Measurements from ENCODE around the gene DVL3.
"Not testable (repeated sequence)": the region's sequence is repeated elsewhere in the genome, so short reads cannot be mapped to it uniquely, and the experiment has no call there.

DVL3 gene

DNA sequence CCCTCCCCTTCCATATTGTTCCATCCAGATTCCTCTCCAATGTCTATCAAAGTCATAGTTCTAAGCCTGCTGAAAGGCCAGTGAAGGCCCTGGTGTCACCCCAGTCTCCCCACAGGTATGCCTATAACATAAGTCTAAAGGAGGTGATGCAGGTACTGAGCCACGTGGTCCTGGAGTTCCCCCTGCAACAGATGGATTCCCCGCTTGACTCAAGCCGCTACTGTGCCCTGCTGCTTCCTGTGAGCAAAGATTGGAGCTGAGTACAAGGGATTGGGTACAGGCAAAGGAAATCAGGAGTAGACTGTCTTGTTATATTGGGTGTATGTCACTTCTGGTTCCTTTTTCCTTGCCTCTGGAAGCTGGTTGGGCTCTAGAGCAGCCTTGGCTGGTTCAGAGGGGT lies 11.8 kb upstream of the DVL3 start:
- no peak overlapping the region for H3K27ac ChIP-seq
- TF ChIP-seq, protein P1, sequence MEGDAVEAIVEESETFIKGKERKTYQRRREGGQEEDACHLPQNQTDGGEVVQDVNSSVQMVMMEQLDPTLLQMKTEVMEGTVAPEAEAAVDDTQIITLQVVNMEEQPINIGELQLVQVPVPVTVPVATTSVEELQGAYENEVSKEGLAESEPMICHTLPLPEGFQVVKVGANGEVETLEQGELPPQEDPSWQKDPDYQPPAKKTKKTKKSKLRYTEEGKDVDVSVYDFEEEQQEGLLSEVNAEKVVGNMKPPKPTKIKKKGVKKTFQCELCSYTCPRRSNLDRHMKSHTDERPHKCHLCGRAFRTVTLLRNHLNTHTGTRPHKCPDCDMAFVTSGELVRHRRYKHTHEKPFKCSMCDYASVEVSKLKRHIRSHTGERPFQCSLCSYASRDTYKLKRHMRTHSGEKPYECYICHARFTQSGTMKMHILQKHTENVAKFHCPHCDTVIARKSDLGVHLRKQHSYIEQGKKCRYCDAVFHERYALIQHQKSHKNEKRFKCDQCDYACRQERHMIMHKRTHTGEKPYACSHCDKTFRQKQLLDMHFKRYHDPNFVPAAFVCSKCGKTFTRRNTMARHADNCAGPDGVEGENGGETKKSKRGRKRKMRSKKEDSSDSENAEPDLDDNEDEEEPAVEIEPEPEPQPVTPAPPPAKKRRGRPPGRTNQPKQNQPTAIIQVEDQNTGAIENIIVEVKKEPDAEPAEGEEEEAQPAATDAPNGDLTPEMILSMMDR (IDR thresholded peaks at IDR 0.05): no peak
- TF ChIP-seq ZFX (IDR thresholded peaks at IDR 0.05; ENCODE audit: borderline replicate concordance): no peak

DNA sequence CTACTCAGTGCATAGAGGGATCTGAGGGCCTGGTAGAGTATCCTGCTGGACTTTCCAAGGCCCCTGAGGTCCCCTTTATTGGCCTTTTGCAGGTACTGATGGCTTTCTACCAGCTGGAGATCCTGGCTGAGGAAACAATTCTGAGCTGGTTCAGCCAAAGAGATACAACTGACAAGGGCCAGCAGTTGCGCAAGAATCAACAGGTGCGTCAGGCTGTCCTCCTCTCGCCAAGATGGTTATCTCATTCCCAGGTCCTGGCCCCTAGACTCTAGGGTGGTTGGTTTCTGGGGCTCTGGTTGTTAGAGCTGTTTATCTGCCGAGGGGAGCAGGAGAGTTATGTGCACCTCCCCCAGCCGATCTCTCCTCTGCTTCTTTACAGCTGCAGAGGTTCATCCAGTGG lies 10.7 kb upstream of the DVL3 start:
- TF ChIP-seq ZFX (IDR thresholded peaks at IDR 0.05; ENCODE audit: borderline replicate concordance): no peak
- TF ChIP-seq, protein P1 (IDR thresholded peaks at IDR 0.05): no peak
- H3K27ac ChIP-seq: peak overlapping the region; percentile 52

- H3K27ac ChIP-seq: peak overlapping the region; percentile 52
- no peak for TF ChIP-seq ZFX (IDR thresholded peaks at IDR 0.05; ENCODE audit: borderline replicate concordance)
- TF ChIP-seq, protein P1 (IDR thresholded peaks at IDR 0.05): peak; percentile 80
Measured at GRCh38 chr3:184145111-184145524, 10.1 kb upstream of the DVL3 start.

- no peak for TF ChIP-seq ZFX (IDR thresholded peaks at IDR 0.05; ENCODE audit: borderline replicate concordance)
- TF ChIP-seq, protein P1 (IDR thresholded peaks at IDR 0.05): no peak
Measured at GRCh38 chr3:184145751-184146270, 9.4 kb upstream of the DVL3 start.

GRCh38 chr3:184148076-184148475 lies 7.1 kb upstream of the DVL3 start:
- no peak for TF ChIP-seq ZFX (IDR thresholded peaks at IDR 0.05; ENCODE audit: borderline replicate concordance)
- TF ChIP-seq, protein P1 (IDR thresholded peaks at IDR 0.05): no peak
- no peak overlapping the region for H3K27ac ChIP-seq

More at GRCh38 chr3:184145751-184146270, 9.4 kb upstream of the DVL3 start:
- peak overlapping the region; percentile 52 for H3K27ac ChIP-seq

DNA sequence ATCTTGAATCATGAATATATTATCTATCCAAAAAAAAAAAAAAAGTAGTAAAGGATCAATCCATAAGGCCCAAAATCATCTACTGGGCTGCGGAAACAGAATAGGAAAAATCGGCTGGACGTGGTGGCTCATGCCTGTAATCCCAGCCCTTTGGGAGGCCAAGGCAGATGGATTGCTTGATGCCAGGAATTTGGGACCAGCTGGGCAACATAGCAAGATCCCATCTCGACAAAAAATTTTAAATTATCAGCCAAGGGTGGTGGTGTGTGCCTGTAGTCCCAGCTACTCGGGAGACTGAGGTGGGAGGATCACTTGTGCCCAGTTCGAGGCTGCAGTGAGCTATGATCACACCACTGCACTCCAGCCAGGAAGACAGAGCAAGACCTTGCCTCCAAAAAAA lies 6.1 kb upstream of the DVL3 start:
- no peak overlapping the region for H3K27ac ChIP-seq
- TF ChIP-seq, protein P1 (IDR thresholded peaks at IDR 0.05): no peak
- no peak for TF ChIP-seq ZFX (IDR thresholded peaks at IDR 0.05; ENCODE audit: borderline replicate concordance)

DNA sequence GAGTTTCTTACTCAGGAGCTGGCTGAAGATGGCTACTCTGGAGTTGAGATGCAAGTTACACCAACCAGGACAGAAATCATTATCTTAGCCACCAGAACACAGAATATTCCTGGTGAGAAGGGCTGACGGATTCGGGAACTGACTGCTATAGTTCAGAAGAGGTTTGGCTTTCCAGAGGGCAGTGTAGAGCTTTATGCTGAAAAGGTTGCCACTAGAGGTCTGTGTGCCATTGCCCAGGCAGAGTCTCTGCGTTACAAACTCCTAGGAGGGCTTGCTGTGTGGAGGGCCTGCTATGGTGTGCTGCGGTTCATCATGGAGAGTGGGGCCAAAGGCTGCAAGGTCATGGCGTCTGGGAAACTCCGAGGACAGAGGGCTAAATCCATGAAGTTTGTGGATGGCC lies 5.4 kb upstream of the DVL3 start:
- TF ChIP-seq, protein P1 (IDR thresholded peaks at IDR 0.05): peak; percentile 36
- H3K27ac ChIP-seq: not testable (repeated sequence)
